Brain microvascular endothelial cell (primary cell): ENCODE measurements around the gene NLN.
A peak's percentile ranks its signal among the peaks of the same experiment; 100 is the strongest.

ENCODE experiments used
- DNase-seq: peaks from one replicate; pipeline ENCODE4 v3.0.0-alpha.2; 2020
- H3K27ac ChIP-seq: fragments of 250-450 bp; sonication (Bioruptor Pico); 2 replicates; pipeline ENCODE4 v1.5.1; 2020; ENCODE audit warnings: mild to moderate bottlenecking, moderate library complexity
- H3K27me3 ChIP-seq: fragments of 250-450 bp; sonication (Bioruptor Pico); replicated peaks from 2 replicates; pipeline ENCODE4 v1.5.1; 2020; ENCODE audit warnings: mild to moderate bottlenecking
- H3K36me3 ChIP-seq: fragments of 250-450 bp; sonication (Bioruptor Pico); replicated peaks from 2 replicates; pipeline ENCODE4 v1.5.1; 2020; ENCODE audit warnings: mild to moderate bottlenecking
- H3K4me3 ChIP-seq: 2 replicates; pipeline ENCODE4 v1.5.1; 2011; ENCODE audit warnings: low read depth, mild to moderate bottlenecking, control low read depth, low read length, moderate library complexity
- in situ Hi-C: cut with HindIII; loops from 2 replicates; pipeline ENCODE4 v1.10.0; 2017; ENCODE audit warnings: low sequenced_read_pairs, low pct_ligation_motif_present
- TF ChIP-seq, protein P1 (sequence below): IDR thresholded peaks from 2 replicates; pipeline ENCODE4 v1.5.1; 2011; ENCODE audit warnings: low read depth, mild to moderate bottlenecking, moderate library complexity, low read length, control low read depth, inconsistent platforms; ENCODE audit errors: missing control alignments

Gene NLN

DNA sequence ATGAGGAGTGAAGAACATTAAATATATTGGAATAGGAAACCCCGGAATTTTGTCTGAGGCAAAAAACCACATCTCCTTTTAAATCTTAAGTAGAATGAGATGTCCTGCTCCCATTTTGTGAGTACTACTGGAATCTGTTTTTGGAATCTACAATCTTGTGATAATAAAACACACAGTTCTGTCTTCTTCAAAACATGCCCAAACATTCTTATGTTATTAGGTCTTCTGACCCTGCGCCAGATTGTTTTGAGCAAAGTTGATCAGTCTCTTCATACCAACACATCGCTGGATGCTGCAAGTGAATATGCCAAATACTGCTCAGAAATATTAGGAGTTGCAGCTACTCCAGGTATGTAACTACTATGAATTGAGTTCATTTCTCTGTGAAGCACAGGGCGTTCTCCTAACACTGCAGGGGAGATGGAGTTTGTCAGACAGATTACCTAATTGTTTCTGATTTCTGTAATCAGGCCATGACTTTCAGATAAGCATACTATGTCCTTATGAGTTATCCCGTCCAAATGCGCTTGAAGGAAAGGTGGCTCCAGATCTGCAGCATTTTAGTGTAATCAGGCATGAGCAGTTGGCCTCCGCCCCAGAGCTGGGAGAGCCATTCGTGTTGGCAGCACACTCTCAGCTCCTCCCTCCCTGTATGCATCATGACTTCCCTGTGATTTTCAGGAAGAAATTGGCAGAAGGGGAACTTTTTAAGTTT, 88.0 kb downstream of the NLN start:
- H3K4me3 ChIP-seq = no peak overlapping the region
- H3K27me3 ChIP-seq = no peaks in the 10 kb centered on the region
- no peaks in the 10 kb centered on the region for H3K36me3 ChIP-seq
- TF ChIP-seq, protein P1, sequence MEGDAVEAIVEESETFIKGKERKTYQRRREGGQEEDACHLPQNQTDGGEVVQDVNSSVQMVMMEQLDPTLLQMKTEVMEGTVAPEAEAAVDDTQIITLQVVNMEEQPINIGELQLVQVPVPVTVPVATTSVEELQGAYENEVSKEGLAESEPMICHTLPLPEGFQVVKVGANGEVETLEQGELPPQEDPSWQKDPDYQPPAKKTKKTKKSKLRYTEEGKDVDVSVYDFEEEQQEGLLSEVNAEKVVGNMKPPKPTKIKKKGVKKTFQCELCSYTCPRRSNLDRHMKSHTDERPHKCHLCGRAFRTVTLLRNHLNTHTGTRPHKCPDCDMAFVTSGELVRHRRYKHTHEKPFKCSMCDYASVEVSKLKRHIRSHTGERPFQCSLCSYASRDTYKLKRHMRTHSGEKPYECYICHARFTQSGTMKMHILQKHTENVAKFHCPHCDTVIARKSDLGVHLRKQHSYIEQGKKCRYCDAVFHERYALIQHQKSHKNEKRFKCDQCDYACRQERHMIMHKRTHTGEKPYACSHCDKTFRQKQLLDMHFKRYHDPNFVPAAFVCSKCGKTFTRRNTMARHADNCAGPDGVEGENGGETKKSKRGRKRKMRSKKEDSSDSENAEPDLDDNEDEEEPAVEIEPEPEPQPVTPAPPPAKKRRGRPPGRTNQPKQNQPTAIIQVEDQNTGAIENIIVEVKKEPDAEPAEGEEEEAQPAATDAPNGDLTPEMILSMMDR = no peak
- no peak overlapping the region for H3K27ac ChIP-seq
- peak; percentile 46 for DNase-seq
- in situ Hi-C loops = no loop called here

DNA sequence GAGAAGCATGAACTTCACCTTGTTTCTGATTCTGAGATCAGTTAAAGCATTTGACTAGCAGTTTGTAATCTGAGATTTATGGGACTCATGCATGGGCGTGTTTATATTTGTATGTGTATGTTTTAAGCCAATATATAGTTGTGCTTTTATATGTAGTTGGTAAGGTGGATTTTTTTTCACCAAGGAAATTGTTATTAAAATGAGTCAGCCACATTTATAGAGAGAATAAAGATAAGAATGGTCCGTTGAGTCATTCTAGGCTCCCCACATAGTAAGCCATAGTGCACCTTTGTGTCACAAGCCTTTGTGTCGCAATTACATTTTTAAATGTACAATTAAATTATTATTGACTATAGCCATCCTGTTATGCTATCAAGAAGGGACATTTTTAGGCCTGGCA, 89.0 kb downstream of the NLN start:
- H3K27me3 ChIP-seq = no peaks in the 10 kb centered on the region
- in situ Hi-C loops = no loop called here
- peak; percentile 67 for DNase-seq
- peak overlapping the region; percentile 46 for H3K27ac ChIP-seq
- H3K4me3 ChIP-seq = no peak overlapping the region
- TF ChIP-seq, protein P1 = no peak
- no peaks in the 10 kb centered on the region for H3K36me3 ChIP-seq

DNA sequence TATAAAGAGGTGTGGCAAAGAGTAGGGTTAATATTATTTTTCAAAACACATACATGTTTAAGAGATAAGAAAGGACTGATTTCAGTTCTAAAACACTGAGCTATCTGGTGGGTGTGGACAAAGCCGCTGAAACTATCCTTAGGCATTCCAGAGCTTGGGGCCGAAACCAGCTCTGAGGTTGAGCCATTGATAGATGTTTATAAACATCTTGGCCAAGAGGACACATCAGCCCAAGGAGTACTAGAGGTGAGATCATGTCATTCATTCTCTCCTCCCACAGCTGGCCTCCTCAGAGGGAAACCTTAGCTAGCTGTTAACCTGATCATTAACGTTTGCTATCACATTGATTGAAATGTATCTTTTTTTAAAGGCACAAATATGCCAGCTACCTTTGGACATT, 89.9 kb downstream of the NLN start:
- no peaks in the 10 kb centered on the region for H3K27me3 ChIP-seq
- H3K36me3 ChIP-seq = no peaks in the 10 kb centered on the region
- DNase-seq = peak; percentile 27
- no peak overlapping the region for H3K4me3 ChIP-seq
- H3K27ac ChIP-seq = no peak overlapping the region
- TF ChIP-seq, protein P1 = no peak
- in situ Hi-C loops = no loop called here

DNA sequence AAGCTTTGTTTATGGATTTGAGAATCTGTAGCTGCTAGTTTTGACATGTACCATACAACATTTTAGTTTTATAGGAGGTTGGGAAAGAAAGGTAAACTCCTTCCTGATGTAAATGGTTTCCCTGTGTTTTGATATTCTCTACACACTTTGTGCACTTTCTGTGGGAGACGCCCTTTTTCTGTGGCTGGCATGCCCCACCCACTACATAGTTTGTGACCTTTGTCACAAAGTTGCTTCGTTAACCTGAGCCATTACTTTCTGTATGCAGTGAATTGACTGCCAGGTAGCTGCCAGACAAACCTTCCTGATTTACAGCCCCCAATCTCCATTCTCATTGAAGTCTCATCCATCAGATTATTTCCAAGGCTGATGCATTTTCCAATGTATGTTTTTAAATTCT, 90.6 kb downstream of the NLN start:
- H3K27me3 ChIP-seq = no peaks in the 10 kb centered on the region
- no peak for DNase-seq
- no peaks in the 10 kb centered on the region for H3K36me3 ChIP-seq
- TF ChIP-seq, protein P1 = no peak
- H3K4me3 ChIP-seq = no peak overlapping the region
- no peak overlapping the region for H3K27ac ChIP-seq
- in situ Hi-C loops = no loop called here

DNA sequence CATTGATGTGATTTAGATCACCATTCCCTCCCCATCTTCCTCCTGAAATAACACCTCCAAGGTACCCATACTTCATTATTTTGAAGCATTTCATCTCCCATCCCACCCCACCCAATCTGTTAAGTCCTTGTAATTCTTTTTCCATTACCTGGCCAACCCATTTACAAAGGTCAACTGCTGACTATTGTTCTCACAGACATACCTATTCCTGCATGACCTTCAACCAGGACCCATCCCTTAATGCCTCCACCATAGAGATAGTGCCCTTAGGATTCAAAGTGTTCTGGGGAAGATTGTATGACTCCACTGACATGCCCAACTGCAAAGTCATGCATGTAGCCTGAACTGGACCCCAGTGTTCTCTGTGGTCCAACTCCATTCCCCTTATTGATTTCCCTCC, 91.2 kb downstream of the NLN start:
- Histone ChIP-seq H3K27ac (no peak overlapping the region), H3K36me3 (no peaks in the 10 kb centered on the region), H3K4me3 (no peak overlapping the region), H3K27me3 (no peaks in the 10 kb centered on the region)
- no peak for DNase-seq
- TF ChIP-seq, protein P1 = no peak
- in situ Hi-C loops = no loop called here

DNA sequence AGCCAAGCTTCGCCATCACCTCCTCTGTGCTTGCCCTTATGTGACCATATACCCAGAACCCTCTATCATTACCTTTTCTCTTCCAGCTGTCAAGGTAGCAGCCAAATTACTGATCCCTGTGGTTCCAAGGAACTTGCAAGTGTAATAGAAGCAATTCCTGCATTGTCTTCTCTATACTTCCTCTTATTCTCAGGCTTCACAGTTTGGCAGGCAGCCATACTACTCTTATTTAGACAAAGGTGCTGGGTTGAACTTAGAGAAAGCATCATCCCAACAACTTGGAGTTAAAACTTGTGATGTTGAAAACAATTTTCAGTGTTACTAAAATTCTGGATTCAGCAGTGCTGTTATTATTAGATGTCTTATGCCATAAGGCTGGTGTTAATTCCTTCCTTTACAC, 93.2 kb downstream of the NLN start:
- no peak overlapping the region for H3K4me3 ChIP-seq

More for the DNA sequence above, 93.2 kb downstream of the NLN start:
- Histone ChIP-seq H3K27ac (no peak overlapping the region), H3K36me3 (no peaks in the 10 kb centered on the region), H3K27me3 (no peaks in the 10 kb centered on the region)
- TF ChIP-seq, protein P1 = no peak
- DNase-seq = no peak
- in situ Hi-C loops = no loop called here
